ENCODE results near the gene CORIN.
"Not testable (repeated sequence)": the region's sequence is repeated elsewhere in the genome, so short reads cannot be mapped to it uniquely, and the experiment has no call there.

CORIN gene

DNA sequence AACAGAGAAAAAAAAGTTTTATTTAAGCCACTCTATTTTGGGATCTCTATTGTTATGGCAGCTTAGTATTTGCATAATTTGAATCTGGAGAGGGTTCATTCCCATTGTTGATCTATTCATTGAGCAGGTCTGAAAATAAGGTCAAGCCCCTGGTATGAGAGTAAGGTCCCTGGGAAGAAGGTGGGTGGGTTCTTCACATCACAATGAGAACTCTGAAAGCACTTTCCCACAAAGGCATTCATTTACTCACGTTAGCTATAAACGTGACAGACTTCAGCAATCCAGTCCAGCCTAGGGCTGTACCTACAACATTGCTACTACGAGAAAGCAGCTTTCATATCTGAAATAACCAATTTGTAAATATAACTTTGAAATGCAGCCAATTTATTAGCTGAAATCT lies 126.2 kb downstream of the CORIN start:
- Histone ChIP-seq H3K27me3 (ENCODE audit: insufficient read depth, poor library complexity, severe bottlenecking) (peaks cover 8% of the 10 kb centered on the region), H3K4me3 (ENCODE audit: severe bottlenecking) (no peak overlapping the region), H3K9me3 (ENCODE audit: severe bottlenecking) (peaks cover 3% of the 10 kb centered on the region), H3K4me1 (ENCODE audit: insufficient read depth, poor library complexity, severe bottlenecking) (no peaks in the 10 kb centered on the region), H3K36me3 (ENCODE audit: low read depth) (no peaks in the 10 kb centered on the region), H3K27ac (ENCODE audit: poor library complexity, severe bottlenecking) (no peak overlapping the region)
- no peak for ATAC-seq (ENCODE audit: low read depth)
- TF ChIP-seq, protein P1, sequence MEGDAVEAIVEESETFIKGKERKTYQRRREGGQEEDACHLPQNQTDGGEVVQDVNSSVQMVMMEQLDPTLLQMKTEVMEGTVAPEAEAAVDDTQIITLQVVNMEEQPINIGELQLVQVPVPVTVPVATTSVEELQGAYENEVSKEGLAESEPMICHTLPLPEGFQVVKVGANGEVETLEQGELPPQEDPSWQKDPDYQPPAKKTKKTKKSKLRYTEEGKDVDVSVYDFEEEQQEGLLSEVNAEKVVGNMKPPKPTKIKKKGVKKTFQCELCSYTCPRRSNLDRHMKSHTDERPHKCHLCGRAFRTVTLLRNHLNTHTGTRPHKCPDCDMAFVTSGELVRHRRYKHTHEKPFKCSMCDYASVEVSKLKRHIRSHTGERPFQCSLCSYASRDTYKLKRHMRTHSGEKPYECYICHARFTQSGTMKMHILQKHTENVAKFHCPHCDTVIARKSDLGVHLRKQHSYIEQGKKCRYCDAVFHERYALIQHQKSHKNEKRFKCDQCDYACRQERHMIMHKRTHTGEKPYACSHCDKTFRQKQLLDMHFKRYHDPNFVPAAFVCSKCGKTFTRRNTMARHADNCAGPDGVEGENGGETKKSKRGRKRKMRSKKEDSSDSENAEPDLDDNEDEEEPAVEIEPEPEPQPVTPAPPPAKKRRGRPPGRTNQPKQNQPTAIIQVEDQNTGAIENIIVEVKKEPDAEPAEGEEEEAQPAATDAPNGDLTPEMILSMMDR (IDR thresholded peaks at IDR 0.05; ENCODE audit: poor library complexity, severe bottlenecking) = no peak
- no peak for DNase-seq (ENCODE audit: low spot score)

DNA sequence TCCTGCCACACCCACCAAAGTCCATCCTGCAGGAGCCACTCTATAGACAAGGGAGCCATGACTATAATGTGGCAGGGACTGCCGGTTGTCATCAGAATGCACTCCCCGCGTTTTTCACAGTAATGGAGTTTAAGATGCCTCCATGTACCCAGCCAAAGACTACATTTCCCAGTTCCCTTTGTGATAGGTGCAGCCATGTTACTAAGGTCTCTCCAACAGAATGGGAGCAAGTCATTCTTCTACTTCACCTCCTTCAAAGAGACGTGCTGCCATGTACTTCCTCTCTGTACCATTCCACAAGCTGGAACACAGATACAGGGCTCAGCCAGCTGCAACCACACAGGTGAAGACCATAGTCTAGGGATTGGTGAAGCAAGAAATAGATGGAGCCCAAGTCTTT lies 126.7 kb downstream of the CORIN start:
- DNase-seq (ENCODE audit: low spot score) (no peak), ATAC-seq (ENCODE audit: low read depth) (no peak)
- H3K4me1 ChIP-seq (ENCODE audit: insufficient read depth, poor library complexity, severe bottlenecking) = no peaks in the 10 kb centered on the region
- H3K27me3 ChIP-seq (ENCODE audit: insufficient read depth, poor library complexity, severe bottlenecking) = peaks cover 7% of the 10 kb centered on the region
- TF ChIP-seq, protein P1 (IDR thresholded peaks at IDR 0.05; ENCODE audit: poor library complexity, severe bottlenecking) = no peak
- no peak overlapping the region for H3K27ac ChIP-seq (ENCODE audit: poor library complexity, severe bottlenecking)
- no peaks in the 10 kb centered on the region for H3K36me3 ChIP-seq (ENCODE audit: low read depth)
- H3K4me3 ChIP-seq (ENCODE audit: severe bottlenecking) = no peak overlapping the region
- peaks cover 1% of the 10 kb centered on the region for H3K9me3 ChIP-seq (ENCODE audit: severe bottlenecking)

DNA sequence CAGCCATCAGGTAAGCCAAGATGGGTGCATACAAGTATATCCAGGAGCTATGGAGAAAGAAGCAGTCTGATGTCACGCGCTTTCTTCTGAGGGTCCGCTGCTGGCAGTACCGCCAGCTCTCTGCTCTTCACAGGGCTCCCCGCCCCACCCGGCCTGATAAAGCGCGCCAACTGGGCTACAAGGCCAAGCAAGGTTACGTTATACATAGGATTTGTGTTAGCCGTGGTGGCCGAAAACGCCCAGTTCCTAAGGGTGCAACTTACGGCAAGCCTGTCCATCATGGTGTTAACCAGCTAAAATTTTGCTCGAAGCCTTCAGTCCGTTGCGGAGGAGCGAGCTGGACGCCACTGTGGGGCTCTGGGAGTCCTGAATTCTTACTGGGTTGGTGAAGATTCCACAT lies 131.5 kb downstream of the CORIN start:
- not testable (repeated sequence) for H3K9me3 ChIP-seq (ENCODE audit: severe bottlenecking); H3K27me3 ChIP-seq (ENCODE audit: insufficient read depth, poor library complexity, severe bottlenecking); H3K4me3 ChIP-seq (ENCODE audit: severe bottlenecking); H3K4me1 ChIP-seq (ENCODE audit: insufficient read depth, poor library complexity, severe bottlenecking); H3K36me3 ChIP-seq (ENCODE audit: low read depth); H3K27ac ChIP-seq (ENCODE audit: poor library complexity, severe bottlenecking); ATAC-seq (ENCODE audit: low read depth); DNase-seq (ENCODE audit: low spot score)

DNA sequence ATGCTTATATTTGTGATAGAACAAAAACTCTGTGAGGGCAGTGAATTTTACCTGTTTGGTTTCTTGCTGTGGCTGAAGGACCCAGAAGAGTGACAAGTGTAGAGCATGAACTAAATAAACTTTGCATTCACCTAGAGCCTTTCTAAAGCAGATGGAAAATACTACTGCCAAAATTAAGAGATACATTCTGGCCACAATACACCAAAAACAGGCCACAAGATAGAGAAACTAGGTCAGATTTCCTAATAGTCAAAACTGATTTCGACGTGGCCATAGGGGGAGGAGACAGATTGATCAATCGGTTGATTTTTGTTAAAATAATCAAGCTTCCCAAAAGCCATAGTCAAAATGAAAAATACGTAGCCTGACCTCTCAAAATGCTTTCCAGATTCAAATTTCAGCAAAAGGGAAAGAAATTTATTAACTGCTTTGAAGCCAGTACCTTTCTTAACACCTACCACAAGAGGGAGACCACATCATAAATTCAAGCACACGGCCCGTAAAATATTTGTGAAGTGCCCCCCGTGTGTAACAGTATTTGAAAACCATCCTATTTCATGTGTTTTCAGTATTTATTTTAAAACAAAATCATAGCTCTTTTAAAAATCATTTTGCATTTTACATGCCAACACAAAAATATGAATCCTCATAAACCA lies 132.4 kb downstream of the CORIN start:
- Histone ChIP-seq H3K4me1 (ENCODE audit: insufficient read depth, poor library complexity, severe bottlenecking) (no peaks in the 10 kb centered on the region), H3K27me3 (ENCODE audit: insufficient read depth, poor library complexity, severe bottlenecking) (no peaks in the 10 kb centered on the region), H3K4me3 (ENCODE audit: severe bottlenecking) (no peak overlapping the region), H3K36me3 (ENCODE audit: low read depth) (no peaks in the 10 kb centered on the region), H3K9me3 (ENCODE audit: severe bottlenecking) (no peaks in the 10 kb centered on the region), H3K27ac (ENCODE audit: poor library complexity, severe bottlenecking) (no peak overlapping the region)
- TF ChIP-seq, protein P1 (IDR thresholded peaks at IDR 0.05; ENCODE audit: poor library complexity, severe bottlenecking) = peak; percentile 32
- ATAC-seq (ENCODE audit: low read depth) (0 out of 3 replicates have a peak, but pooled peaks have one; percentile 36), DNase-seq (ENCODE audit: low spot score) (no peak)

DNA sequence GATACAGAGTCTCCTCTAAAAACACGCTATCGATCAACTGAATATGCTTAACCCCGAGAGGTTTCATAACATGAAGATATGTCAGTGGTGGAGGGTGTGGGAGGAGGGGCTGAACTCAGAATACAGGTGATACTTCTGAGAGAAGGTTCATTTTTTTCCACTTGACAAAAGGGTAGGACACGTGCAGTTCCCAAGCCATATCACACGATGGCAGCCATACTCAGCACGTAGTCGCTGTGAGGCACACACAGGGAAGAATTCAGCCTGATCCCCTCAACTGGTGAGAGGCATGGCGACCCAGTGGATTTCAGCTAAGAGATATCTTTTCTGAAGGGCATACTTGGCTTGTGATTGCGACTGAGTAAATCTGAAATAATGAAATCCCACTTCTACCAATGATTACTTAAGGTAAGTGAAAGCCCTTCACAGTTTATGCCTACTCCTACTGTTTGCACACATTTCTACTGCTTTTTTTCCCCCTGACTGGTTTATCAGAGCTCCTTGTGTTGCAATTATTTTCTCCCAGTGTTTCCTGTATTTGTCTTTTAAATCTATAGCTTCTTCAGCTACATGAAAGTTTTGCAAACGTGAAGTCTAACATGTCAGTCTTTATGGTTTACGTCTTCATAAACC lies 133.1 kb downstream of the CORIN start:
- Histone ChIP-seq H3K36me3 (ENCODE audit: low read depth) (no peaks in the 10 kb centered on the region), H3K27me3 (ENCODE audit: insufficient read depth, poor library complexity, severe bottlenecking) (no peaks in the 10 kb centered on the region), H3K27ac (ENCODE audit: poor library complexity, severe bottlenecking) (no peak overlapping the region), H3K4me1 (ENCODE audit: insufficient read depth, poor library complexity, severe bottlenecking) (no peaks in the 10 kb centered on the region), H3K9me3 (ENCODE audit: severe bottlenecking) (no peaks in the 10 kb centered on the region), H3K4me3 (ENCODE audit: severe bottlenecking) (no peak overlapping the region)
- DNase-seq (ENCODE audit: low spot score) = no peak
- TF ChIP-seq, protein P1 (IDR thresholded peaks at IDR 0.05; ENCODE audit: poor library complexity, severe bottlenecking) = peak; percentile 47
- ATAC-seq (ENCODE audit: low read depth) = peak; percentile 78

All from RWPE2 (cell line).